ENCODE data around the gene AJAP1.

Gene AJAP1

GRCh38 chr1:4772294-4773010 lies 118.0 kb downstream of the AJAP1 start:
- no peaks in the 10 kb centered on the region for H3K9me3 ChIP-seq (replicated peaks in 1 of 2; ENCODE audit: control insufficient read depth in 2 of 2, insufficient read depth in 1 of 2, low read depth in 1 of 2, low read length in 2 of 2)
- no peak overlapping the region for H3K4me3 ChIP-seq (ENCODE audit: low read length in 2 of 2)
- H4K8ac ChIP-seq (ENCODE audit: low read depth, low read length) = no peak overlapping the region
- H3K14ac ChIP-seq (ENCODE audit: low read length) = peak overlapping the region; percentile 32
- H2BK5ac ChIP-seq (ENCODE audit: low read length) = no peak overlapping the region
- H3K27ac ChIP-seq (replicated peaks; ENCODE audit: low read length) = no peak overlapping the region
- H3K27me3 ChIP-seq (ENCODE audit: control insufficient read depth in 3 of 3, insufficient read depth in 3 of 3, low read depth in 1 of 3, low read length in 3 of 3) = no peaks in the 10 kb centered on the region
- H3K4me2 ChIP-seq (ENCODE audit: insufficient read depth, low read length, poor library complexity, severe bottlenecking) = no peak overlapping the region
- peaks cover 0 to 4% of the 10 kb centered on the region in 2 donors for H3K4me1 ChIP-seq (ENCODE audit: control insufficient read depth in 2 of 2, insufficient read depth in 1 of 2, low read depth in 1 of 2, low read length in 2 of 2)
- no CpG with 5 or more reads among the region's 37 CpGs for WGBS, 2 donors (ENCODE audit: extremely low coverage in 2 of 2, insufficient read length in 2 of 2, insufficient replicate concordance in 1 of 2)
- H3K23ac ChIP-seq (ENCODE audit: low read depth, low read length, poor library complexity) = no peak overlapping the region
- no peak for DNase-seq (ENCODE audit: low spot score)
- no peaks in the 10 kb centered on the region for H3K36me3 ChIP-seq (replicated peaks in 1 of 2; ENCODE audit: control insufficient read depth in 2 of 2, insufficient read depth in 2 of 2, low read length in 2 of 2)
- H3K79me1 ChIP-seq (ENCODE audit: low read depth, low read length) = no peaks in the 10 kb centered on the region
- peak overlapping the region; percentile 72 for H3K18ac ChIP-seq (ENCODE audit: low read length)
- no peak overlapping the region for H3K4ac ChIP-seq (ENCODE audit: low read length)
- no peak overlapping the region for H2BK15ac ChIP-seq (ENCODE audit: low read length)
- no peak overlapping the region for H2BK120ac ChIP-seq (ENCODE audit: low read depth, low read length)
- H2AFZ ChIP-seq (ENCODE audit: low read length) = no peak overlapping the region
- no peak overlapping the region for H2AK5ac ChIP-seq (ENCODE audit: low read depth, low read length)
- peak overlapping the region; percentile 35 for H2BK12ac ChIP-seq (ENCODE audit: low read length)
- H3K9ac ChIP-seq (ENCODE audit: low read depth, low read length, poor library complexity) = no peak overlapping the region
- H4K91ac ChIP-seq (ENCODE audit: low read depth, low read length, poor library complexity) = no peak overlapping the region

GRCh38 chr1:4773226-4773625 lies 118.8 kb downstream of the AJAP1 start:
- Histone ChIP-seq H3K9ac (ENCODE audit: low read depth, low read length, poor library complexity) (no peak overlapping the region), H3K27ac (replicated peaks; ENCODE audit: low read length) (no peak overlapping the region), H3K27me3 (ENCODE audit: control insufficient read depth in 3 of 3, insufficient read depth in 3 of 3, low read depth in 1 of 3, low read length in 3 of 3) (no peaks in the 10 kb centered on the region), H3K18ac (ENCODE audit: low read length) (no peak overlapping the region), H2AFZ (ENCODE audit: low read length) (no peak overlapping the region), H3K4me1 (ENCODE audit: control insufficient read depth in 2 of 2, insufficient read depth in 1 of 2, low read depth in 1 of 2, low read length in 2 of 2) (peaks cover 0 to 4% of the 10 kb centered on the region in 2 donors), H3K4me3 (ENCODE audit: low read length in 2 of 2) (no peak overlapping the region), H2BK12ac (ENCODE audit: low read length) (no peak overlapping the region), H3K14ac (ENCODE audit: low read length) (no peak overlapping the region), H3K36me3 (replicated peaks in 1 of 2; ENCODE audit: control insufficient read depth in 2 of 2, insufficient read depth in 2 of 2, low read length in 2 of 2) (no peaks in the 10 kb centered on the region), H2BK5ac (ENCODE audit: low read length) (no peak overlapping the region), H3K4ac (ENCODE audit: low read length) (no peak overlapping the region), H3K79me1 (ENCODE audit: low read depth, low read length) (no peaks in the 10 kb centered on the region), H3K4me2 (ENCODE audit: insufficient read depth, low read length, poor library complexity, severe bottlenecking) (no peak overlapping the region), H2AK5ac (ENCODE audit: low read depth, low read length) (no peak overlapping the region), H3K9me3 (replicated peaks in 1 of 2; ENCODE audit: control insufficient read depth in 2 of 2, insufficient read depth in 1 of 2, low read depth in 1 of 2, low read length in 2 of 2) (no peaks in the 10 kb centered on the region), H4K91ac (ENCODE audit: low read depth, low read length, poor library complexity) (no peak overlapping the region), H4K8ac (ENCODE audit: low read depth, low read length) (no peak overlapping the region), H3K23ac (ENCODE audit: low read depth, low read length, poor library complexity) (no peak overlapping the region), H2BK15ac (ENCODE audit: low read length) (no peak overlapping the region), H2BK120ac (ENCODE audit: low read depth, low read length) (no peak overlapping the region)
- WGBS, 2 donors (ENCODE audit: extremely low coverage in 2 of 2, insufficient read length in 2 of 2, insufficient replicate concordance in 1 of 2) = no CpG with 5 or more reads among the region's 7 CpGs
- DNase-seq (ENCODE audit: low spot score) = no peak

DNA sequence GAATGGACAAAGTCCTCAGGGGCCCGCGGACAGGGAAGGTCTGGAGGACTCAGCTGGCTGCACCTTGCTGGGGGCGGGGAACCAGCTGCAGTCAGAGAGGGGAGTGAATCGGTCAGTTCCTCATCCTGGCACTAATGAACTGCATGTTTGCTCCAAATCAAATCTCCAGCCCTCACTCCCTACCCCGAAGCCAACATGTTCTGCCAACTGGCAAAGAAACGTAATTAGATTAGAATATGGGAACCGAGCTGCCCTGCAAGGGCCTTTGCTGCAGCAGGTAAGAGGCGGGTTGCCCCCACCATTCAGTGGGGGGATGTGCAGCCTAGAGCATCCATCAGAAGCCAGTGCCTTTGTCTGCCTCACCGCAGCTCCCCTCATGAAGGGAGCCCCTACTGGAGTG lies 121.1 kb downstream of the AJAP1 start:
- no peak for DNase-seq (ENCODE audit: low spot score)
- no peaks in the 10 kb centered on the region for H3K36me3 ChIP-seq (replicated peaks in 1 of 2; ENCODE audit: control insufficient read depth in 2 of 2, insufficient read depth in 2 of 2, low read length in 2 of 2)
- no peak overlapping the region for H3K4me3 ChIP-seq (ENCODE audit: low read length in 2 of 2)
- H4K8ac ChIP-seq (ENCODE audit: low read depth, low read length) = no peak overlapping the region
- no peak overlapping the region for H3K23ac ChIP-seq (ENCODE audit: low read depth, low read length, poor library complexity)
- H2AK5ac ChIP-seq (ENCODE audit: low read depth, low read length) = no peak overlapping the region
- no peak overlapping the region for H3K4me2 ChIP-seq (ENCODE audit: insufficient read depth, low read length, poor library complexity, severe bottlenecking)
- no peak overlapping the region for H3K14ac ChIP-seq (ENCODE audit: low read length)
- peaks cover 0 to 6% of the 10 kb centered on the region in 2 donors for H3K4me1 ChIP-seq (ENCODE audit: control insufficient read depth in 2 of 2, insufficient read depth in 1 of 2, low read depth in 1 of 2, low read length in 2 of 2)
- H3K27me3 ChIP-seq (ENCODE audit: control insufficient read depth in 3 of 3, insufficient read depth in 3 of 3, low read depth in 1 of 3, low read length in 3 of 3) = no peaks in the 10 kb centered on the region
- H3K27ac ChIP-seq (replicated peaks; ENCODE audit: low read length) = no peak overlapping the region
- WGBS, 2 donors (ENCODE audit: extremely low coverage in 2 of 2, insufficient read length in 2 of 2, insufficient replicate concordance in 1 of 2) = no CpG with 5 or more reads among the region's 9 CpGs
- H4K91ac ChIP-seq (ENCODE audit: low read depth, low read length, poor library complexity) = no peak overlapping the region
- H3K18ac ChIP-seq (ENCODE audit: low read length) = peak overlapping the region; percentile 28
- no peak overlapping the region for H2BK120ac ChIP-seq (ENCODE audit: low read depth, low read length)
- H2BK15ac ChIP-seq (ENCODE audit: low read length) = no peak overlapping the region
- no peak overlapping the region for H3K9ac ChIP-seq (ENCODE audit: low read depth, low read length, poor library complexity)
- H3K9me3 ChIP-seq (replicated peaks in 1 of 2; ENCODE audit: control insufficient read depth in 2 of 2, insufficient read depth in 1 of 2, low read depth in 1 of 2, low read length in 2 of 2) = no peaks in the 10 kb centered on the region
- H2AFZ ChIP-seq (ENCODE audit: low read length) = no peak overlapping the region
- H3K79me1 ChIP-seq (ENCODE audit: low read depth, low read length) = no peaks in the 10 kb centered on the region
- no peak overlapping the region for H3K4ac ChIP-seq (ENCODE audit: low read length)
- no peak overlapping the region for H2BK12ac ChIP-seq (ENCODE audit: low read length)
- H2BK5ac ChIP-seq (ENCODE audit: low read length) = no peak overlapping the region

GRCh38 chr1:4778056-4778455 lies 123.6 kb downstream of the AJAP1 start:
- peaks cover 0 to 6% of the 10 kb centered on the region in 2 donors for H3K4me1 ChIP-seq (ENCODE audit: control insufficient read depth in 2 of 2, insufficient read depth in 1 of 2, low read depth in 1 of 2, low read length in 2 of 2)
- H2BK5ac ChIP-seq (ENCODE audit: low read length) = no peak overlapping the region

More at GRCh38 chr1:4778056-4778455, 123.6 kb downstream of the AJAP1 start:
- H3K79me1 ChIP-seq (ENCODE audit: low read depth, low read length) = no peaks in the 10 kb centered on the region
- H3K27me3 ChIP-seq (ENCODE audit: control insufficient read depth in 3 of 3, insufficient read depth in 3 of 3, low read depth in 1 of 3, low read length in 3 of 3) = no peaks in the 10 kb centered on the region
- no peaks in the 10 kb centered on the region for H3K36me3 ChIP-seq (replicated peaks in 1 of 2; ENCODE audit: control insufficient read depth in 2 of 2, insufficient read depth in 2 of 2, low read length in 2 of 2)
- H3K27ac ChIP-seq (replicated peaks; ENCODE audit: low read length) = no peak overlapping the region
- no peak overlapping the region for H3K4me2 ChIP-seq (ENCODE audit: insufficient read depth, low read length, poor library complexity, severe bottlenecking)
- no peak overlapping the region for H3K9ac ChIP-seq (ENCODE audit: low read depth, low read length, poor library complexity)
- WGBS, 2 donors (ENCODE audit: extremely low coverage in 2 of 2, insufficient read length in 2 of 2, insufficient replicate concordance in 1 of 2) = no CpG with 5 or more reads among the region's 7 CpGs
- H3K4me3 ChIP-seq (ENCODE audit: low read length in 2 of 2) = no peak overlapping the region
- no peak overlapping the region for H4K91ac ChIP-seq (ENCODE audit: low read depth, low read length, poor library complexity)
- DNase-seq (ENCODE audit: low spot score) = no peak
- H2AK5ac ChIP-seq (ENCODE audit: low read depth, low read length) = no peak overlapping the region
- H3K18ac ChIP-seq (ENCODE audit: low read length) = no peak overlapping the region
- H4K8ac ChIP-seq (ENCODE audit: low read depth, low read length) = no peak overlapping the region
- H2AFZ ChIP-seq (ENCODE audit: low read length) = no peak overlapping the region
- H2BK12ac ChIP-seq (ENCODE audit: low read length) = no peak overlapping the region
- no peak overlapping the region for H3K23ac ChIP-seq (ENCODE audit: low read depth, low read length, poor library complexity)
- H2BK120ac ChIP-seq (ENCODE audit: low read depth, low read length) = no peak overlapping the region
- no peak overlapping the region for H3K4ac ChIP-seq (ENCODE audit: low read length)
- H3K14ac ChIP-seq (ENCODE audit: low read length) = no peak overlapping the region
- peak overlapping the region; percentile 28 for H2BK15ac ChIP-seq (ENCODE audit: low read length)
- H3K9me3 ChIP-seq (replicated peaks in 1 of 2; ENCODE audit: control insufficient read depth in 2 of 2, insufficient read depth in 1 of 2, low read depth in 1 of 2, low read length in 2 of 2) = no peaks in the 10 kb centered on the region

Measured in neuronal stem cell (in vitro differentiated cells).